ENCODE data around the gene SLC45A1.

Gene SLC45A1

DNA sequence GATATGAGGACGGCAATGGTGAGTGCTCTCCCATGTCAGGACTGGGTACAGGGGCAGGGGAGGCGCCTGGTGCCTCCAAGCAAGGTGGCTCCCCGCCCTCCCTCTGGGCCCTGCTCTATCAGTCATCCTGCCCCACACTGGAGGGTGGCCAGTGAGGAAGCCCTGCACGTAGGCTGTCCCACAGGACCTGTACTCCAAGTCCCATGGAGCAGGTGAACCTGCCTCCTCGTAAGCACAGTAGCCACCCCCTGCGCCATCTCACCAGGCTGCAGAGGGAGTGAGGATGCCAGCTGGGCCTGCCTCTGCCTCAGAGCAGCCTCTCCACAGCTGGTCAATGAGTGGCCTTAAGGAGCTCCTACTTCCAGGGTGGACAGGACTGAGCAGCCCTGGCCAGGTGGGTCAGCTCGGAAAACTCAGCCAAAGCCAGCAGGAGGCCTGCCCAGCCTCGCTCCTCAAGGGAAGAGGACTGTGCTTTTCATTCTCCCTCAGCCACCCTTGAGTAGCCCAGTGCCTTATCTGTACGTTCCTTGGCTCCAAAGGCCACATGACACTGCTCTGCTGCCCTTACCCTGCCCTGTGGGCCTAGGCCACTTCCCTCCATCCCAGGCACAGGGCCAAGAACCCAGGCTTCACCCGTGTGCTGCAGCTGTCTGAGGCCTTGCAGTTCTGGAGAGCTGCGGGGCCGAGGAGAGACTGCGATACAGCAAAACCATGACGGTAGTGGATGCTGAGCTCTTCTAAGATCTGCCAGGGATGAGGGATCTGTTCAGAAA, 39.6 kb downstream of the SLC45A1 start:
- no peaks in the 10 kb centered on the region for H3K9me3 ChIP-seq (ENCODE audit: control insufficient read depth, insufficient read depth, low read depth, low read length)
- no peak for TF ChIP-seq MZF1 (tag by site-specific recombination; IDR thresholded peaks at IDR 0.05; ENCODE audit: borderline replicate concordance)
- no peak for TF ChIP-seq ZBTB7A (tag by site-specific recombination; IDR thresholded peaks at IDR 0.05; ENCODE audit: low read depth)
- TF ChIP-seq, protein P1, sequence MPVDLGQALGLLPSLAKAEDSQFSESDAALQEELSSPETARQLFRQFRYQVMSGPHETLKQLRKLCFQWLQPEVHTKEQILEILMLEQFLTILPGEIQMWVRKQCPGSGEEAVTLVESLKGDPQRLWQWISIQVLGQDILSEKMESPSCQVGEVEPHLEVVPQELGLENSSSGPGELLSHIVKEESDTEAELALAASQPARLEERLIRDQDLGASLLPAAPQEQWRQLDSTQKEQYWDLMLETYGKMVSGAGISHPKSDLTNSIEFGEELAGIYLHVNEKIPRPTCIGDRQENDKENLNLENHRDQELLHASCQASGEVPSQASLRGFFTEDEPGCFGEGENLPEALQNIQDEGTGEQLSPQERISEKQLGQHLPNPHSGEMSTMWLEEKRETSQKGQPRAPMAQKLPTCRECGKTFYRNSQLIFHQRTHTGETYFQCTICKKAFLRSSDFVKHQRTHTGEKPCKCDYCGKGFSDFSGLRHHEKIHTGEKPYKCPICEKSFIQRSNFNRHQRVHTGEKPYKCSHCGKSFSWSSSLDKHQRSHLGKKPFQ (tag by site-specific recombination; IDR thresholded peaks at IDR 0.05): no peak
- no peak for TF ChIP-seq KLF7 (tag by site-specific recombination; IDR thresholded peaks at IDR 0.05; ENCODE audit: borderline replicate concordance)
- TF ChIP-seq, protein P2, sequence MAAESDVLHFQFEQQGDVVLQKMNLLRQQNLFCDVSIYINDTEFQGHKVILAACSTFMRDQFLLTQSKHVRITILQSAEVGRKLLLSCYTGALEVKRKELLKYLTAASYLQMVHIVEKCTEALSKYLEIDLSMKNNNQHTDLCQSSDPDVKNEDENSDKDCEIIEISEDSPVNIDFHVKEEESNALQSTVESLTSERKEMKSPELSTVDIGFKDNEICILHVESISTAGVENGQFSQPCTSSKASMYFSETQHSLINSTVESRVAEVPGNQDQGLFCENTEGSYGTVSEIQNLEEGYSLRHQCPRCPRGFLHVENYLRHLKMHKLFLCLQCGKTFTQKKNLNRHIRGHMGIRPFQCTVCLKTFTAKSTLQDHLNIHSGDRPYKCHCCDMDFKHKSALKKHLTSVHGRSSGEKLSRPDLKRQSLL (tag by site-specific recombination; IDR thresholded peaks at IDR 0.05): no peak
- ChIA-PET CTCF (interaction anchor here (0.9 kb wide), 1 partner anchor 491 kb away, joined by 4 read pairs; no protein-coding TSS in a partner anchor), POLR2A (no interaction called here)
- H3K4me1 ChIP-seq (ENCODE audit: control insufficient read depth, insufficient read depth, low read length): no peaks in the 10 kb centered on the region
- H3K36me3 ChIP-seq (ENCODE audit: control insufficient read depth in 2 of 2, insufficient read depth in 1 of 2, low read length in 2 of 2): peaks cover 0 to 94% of the 10 kb centered on the region in 2 experiments
- H3K4me3 ChIP-seq (ENCODE audit: low read depth, low read length): no peak overlapping the region
- H3K27ac ChIP-seq (ENCODE audit: extremely low read depth, low read depth, low read length): no peak overlapping the region

DNA sequence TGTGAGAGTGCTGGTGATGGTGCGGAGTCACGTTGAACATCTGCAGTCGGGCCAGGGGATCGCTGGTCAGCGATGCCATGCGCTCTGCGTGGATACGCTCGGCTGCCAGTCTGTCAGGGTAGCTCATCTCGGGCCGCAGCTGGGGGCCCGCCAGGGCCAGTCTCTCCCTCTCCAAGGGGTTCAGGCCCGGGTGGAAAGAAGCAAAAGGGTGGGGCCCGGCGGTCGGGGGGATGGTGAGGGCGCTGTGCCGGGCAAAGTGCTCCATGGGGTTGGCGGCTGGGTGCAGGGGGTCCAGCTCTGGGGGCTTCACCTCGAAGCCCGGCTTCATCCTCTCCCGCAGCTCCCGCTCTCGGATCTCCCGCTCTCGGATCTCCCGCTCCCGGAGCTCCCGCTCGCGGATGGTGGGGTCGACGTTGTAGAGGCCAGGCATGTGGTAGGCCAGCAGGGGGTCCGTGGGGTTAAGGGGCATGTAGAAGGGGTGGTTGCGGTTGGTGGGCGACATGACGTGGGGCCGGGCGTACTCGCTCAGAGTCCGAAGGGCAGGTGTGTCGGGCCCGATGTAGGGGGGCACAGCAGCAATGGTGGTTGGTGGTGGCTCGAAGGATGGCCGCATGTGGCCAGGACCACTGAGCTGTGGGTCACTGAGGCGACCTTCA, 40.5 kb downstream of the SLC45A1 start:
- 0 out of 2 replicates have a peak, but pooled peaks cover under 1% of the 10 kb centered on the region for H3K4me1 ChIP-seq (ENCODE audit: control insufficient read depth, insufficient read depth, low read length)
- H3K9me3 ChIP-seq (ENCODE audit: control insufficient read depth, insufficient read depth, low read depth, low read length): no peaks in the 10 kb centered on the region
- no peak overlapping the region for H3K4me3 ChIP-seq (ENCODE audit: low read depth, low read length)
- ChIA-PET CTCF (interaction anchor here (0.9 kb wide), 1 partner anchor 490 kb away, joined by 4 read pairs; no protein-coding TSS in a partner anchor), POLR2A (no interaction called here)
- H3K36me3 ChIP-seq (ENCODE audit: control insufficient read depth in 2 of 2, insufficient read depth in 1 of 2, low read length in 2 of 2): peaks cover 0 to 95% of the 10 kb centered on the region in 2 experiments
- H3K27ac ChIP-seq (ENCODE audit: extremely low read depth, low read depth, low read length): no peak overlapping the region
- TF ChIP-seq ZNF521 (tag by site-specific recombination; IDR thresholded peaks at IDR 0.05) (no peak), ZNF624 (tag by site-specific recombination; IDR thresholded peaks at IDR 0.05) (no peak), ZNF133 (tag by site-specific recombination; IDR thresholded peaks at IDR 0.05) (no peak), YY2 (tag by site-specific recombination; IDR thresholded peaks at IDR 0.05) (no peak), ZNF239 (tag by site-specific recombination; IDR thresholded peaks at IDR 0.05) (no peak), SP7 (tag by site-specific recombination; IDR thresholded peaks at IDR 0.05) (no peak), HOXD13 (CRISPR knock-in tag; IDR thresholded peaks at IDR 0.05; ENCODE audit: borderline replicate concordance) (no peak), ZEB2 (tag by site-specific recombination; IDR thresholded peaks at IDR 0.05) (no peak), OSR2 (tag by site-specific recombination; IDR thresholded peaks at IDR 0.05) (no peak), GLIS1 (tag by site-specific recombination; IDR thresholded peaks at IDR 0.05) (no peak), ZNF555 (tag by site-specific recombination; conservative IDR thresholded peaks at IDR 0.05) (no peak), ZNF146 (tag by site-specific recombination; IDR thresholded peaks at IDR 0.05) (no peak)
- TF ChIP-seq, protein P3, sequence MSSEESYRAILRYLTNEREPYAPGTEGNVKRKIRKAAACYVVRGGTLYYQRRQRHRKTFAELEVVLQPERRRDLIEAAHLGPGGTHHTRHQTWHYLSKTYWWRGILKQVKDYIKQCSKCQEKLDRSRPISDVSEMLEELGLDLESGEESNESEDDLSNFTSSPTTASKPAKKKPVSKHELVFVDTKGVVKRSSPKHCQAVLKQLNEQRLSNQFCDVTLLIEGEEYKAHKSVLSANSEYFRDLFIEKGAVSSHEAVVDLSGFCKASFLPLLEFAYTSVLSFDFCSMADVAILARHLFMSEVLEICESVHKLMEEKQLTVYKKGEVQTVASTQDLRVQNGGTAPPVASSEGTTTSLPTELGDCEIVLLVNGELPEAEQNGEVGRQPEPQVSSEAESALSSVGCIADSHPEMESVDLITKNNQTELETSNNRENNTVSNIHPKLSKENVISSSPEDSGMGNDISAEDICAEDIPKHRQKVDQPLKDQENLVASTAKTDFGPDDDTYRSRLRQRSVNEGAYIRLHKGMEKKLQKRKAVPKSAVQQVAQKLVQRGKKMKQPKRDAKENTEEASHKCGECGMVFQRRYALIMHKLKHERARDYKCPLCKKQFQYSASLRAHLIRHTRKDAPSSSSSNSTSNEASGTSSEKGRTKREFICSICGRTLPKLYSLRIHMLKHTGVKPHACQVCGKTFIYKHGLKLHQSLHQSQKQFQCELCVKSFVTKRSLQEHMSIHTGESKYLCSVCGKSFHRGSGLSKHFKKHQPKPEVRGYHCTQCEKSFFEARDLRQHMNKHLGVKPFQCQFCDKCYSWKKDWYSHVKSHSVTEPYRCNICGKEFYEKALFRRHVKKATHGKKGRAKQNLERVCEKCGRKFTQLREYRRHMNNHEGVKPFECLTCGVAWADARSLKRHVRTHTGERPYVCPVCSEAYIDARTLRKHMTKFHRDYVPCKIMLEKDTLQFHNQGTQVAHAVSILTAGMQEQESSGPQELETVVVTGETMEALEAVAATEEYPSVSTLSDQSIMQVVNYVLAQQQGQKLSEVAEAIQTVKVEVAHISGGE (tag by site-specific recombination; conservative IDR thresholded peaks at IDR 0.05; ENCODE audit: low read depth): no peak
- TF ChIP-seq, protein P4, sequence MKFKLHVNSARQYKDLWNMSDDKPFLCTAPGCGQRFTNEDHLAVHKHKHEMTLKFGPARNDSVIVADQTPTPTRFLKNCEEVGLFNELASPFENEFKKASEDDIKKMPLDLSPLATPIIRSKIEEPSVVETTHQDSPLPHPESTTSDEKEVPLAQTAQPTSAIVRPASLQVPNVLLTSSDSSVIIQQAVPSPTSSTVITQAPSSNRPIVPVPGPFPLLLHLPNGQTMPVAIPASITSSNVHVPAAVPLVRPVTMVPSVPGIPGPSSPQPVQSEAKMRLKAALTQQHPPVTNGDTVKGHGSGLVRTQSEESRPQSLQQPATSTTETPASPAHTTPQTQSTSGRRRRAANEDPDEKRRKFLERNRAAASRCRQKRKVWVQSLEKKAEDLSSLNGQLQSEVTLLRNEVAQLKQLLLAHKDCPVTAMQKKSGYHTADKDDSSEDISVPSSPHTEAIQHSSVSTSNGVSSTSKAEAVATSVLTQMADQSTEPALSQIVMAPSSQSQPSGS (tag by site-specific recombination; IDR thresholded peaks at IDR 0.05; ENCODE audit: low read depth): no peak
- TF ChIP-seq, protein P5, sequence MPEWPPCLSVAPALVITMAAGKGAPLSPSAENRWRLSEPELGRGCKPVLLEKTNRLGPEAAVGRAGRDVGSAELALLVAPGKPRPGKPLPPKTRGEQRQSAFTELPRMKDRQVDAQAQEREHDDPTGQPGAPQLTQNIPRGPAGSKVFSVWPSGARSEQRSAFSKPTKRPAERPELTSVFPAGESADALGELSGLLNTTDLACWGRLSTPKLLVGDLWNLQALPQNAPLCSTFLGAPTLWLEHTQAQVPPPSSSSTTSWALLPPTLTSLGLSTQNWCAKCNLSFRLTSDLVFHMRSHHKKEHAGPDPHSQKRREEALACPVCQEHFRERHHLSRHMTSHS (tag by site-specific recombination; IDR thresholded peaks at IDR 0.05): no peak
- TF ChIP-seq, protein P6, sequence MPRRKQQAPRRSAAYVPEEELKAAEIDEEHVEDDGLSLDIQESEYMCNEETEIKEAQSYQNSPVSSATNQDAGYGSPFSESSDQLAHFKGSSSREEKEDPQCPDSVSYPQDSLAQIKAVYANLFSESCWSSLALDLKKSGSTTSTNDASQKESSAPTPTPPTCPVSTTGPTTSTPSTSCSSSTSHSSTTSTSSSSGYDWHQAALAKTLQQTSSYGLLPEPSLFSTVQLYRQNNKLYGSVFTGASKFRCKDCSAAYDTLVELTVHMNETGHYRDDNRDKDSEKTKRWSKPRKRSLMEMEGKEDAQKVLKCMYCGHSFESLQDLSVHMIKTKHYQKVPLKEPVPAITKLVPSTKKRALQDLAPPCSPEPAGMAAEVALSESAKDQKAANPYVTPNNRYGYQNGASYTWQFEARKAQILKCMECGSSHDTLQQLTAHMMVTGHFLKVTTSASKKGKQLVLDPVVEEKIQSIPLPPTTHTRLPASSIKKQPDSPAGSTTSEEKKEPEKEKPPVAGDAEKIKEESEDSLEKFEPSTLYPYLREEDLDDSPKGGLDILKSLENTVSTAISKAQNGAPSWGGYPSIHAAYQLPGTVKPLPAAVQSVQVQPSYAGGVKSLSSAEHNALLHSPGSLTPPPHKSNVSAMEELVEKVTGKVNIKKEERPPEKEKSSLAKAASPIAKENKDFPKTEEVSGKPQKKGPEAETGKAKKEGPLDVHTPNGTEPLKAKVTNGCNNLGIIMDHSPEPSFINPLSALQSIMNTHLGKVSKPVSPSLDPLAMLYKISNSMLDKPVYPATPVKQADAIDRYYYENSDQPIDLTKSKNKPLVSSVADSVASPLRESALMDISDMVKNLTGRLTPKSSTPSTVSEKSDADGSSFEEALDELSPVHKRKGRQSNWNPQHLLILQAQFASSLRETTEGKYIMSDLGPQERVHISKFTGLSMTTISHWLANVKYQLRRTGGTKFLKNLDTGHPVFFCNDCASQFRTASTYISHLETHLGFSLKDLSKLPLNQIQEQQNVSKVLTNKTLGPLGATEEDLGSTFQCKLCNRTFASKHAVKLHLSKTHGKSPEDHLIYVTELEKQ (tag by site-specific recombination; IDR thresholded peaks at IDR 0.05; ENCODE audit: borderline replicate concordance): no peak

Data from HEK293 (cell line).